IgD-negative memory B cell (primary cell): ENCODE data around the gene TPI1. TPM values are rescaled to one million over a fixed set of nuclear protein-coding genes. Genes with fewer than 3 reads are reported as not detected.
A peak's percentile ranks its signal among the peaks of the same experiment; 100 is the strongest.

Experiments used
- H3K27ac Mint-ChIP-seq, 3 donors: one replicate each; pipeline ENCODE4 v1.8.0; 2020 to 2022; ENCODE audit warnings: mild to moderate bottlenecking in 3 of 3, mixed read lengths in 3 of 3, moderate library complexity in 1 of 3
- H3K27me3 Mint-ChIP-seq: one replicate; pipeline ENCODE4 v1.8.0; 2021; ENCODE audit warnings: mixed read lengths
- H3K36me3 Mint-ChIP-seq: one replicate; pipeline ENCODE4 v1.8.0; 2020; ENCODE audit warnings: mild to moderate bottlenecking, mixed read lengths
- H3K4me1 Mint-ChIP-seq, 3 donors: one replicate each; pipeline ENCODE4 v1.8.0; 2020 to 2022; ENCODE audit warnings: mixed read lengths in 3 of 3, mild to moderate bottlenecking in 1 of 3
- H3K4me3 Mint-ChIP-seq, 4 donors: one replicate each; pipeline ENCODE4 v1.8.0; 2020 to 2022; ENCODE audit warnings: mild to moderate bottlenecking in 4 of 4, mixed read lengths in 4 of 4, moderate library complexity in 3 of 4
- H3K9me3 Mint-ChIP-seq, 3 donors: one replicate each; pipeline ENCODE4 v1.8.0; 2020 to 2021; ENCODE audit warnings: mixed read lengths in 3 of 3, mild to moderate bottlenecking in 1 of 3
- polyA plus RNA-seq: library from polyadenylated mRNA; unstranded; fragments of 300-500 nt; fragmentation: Illumina TruSeq; gene quantifications from one replicate; pipeline ENCODE4 v1.2.3, GENCODE V29; 2021

TPI1 gene
- polyA plus RNA-seq, 1 donor from 2014 or later, result 490 TPM

- H3K9me3 Mint-ChIP-seq, result no peaks in the 10 kb centered on the region
- H3K27me3 Mint-ChIP-seq, result no peaks in the 10 kb centered on the region
- H3K36me3 Mint-ChIP-seq, result no peaks in the 10 kb centered on the region
- peak overlapping the region in 3 of 4 donors; percentile 42 to 75 (median 73) for H3K4me3 Mint-ChIP-seq
- peaks cover 9 to 21% (median 10%) of the 10 kb centered on the region in 3 donors for H3K4me1 Mint-ChIP-seq
- no peak overlapping the region for H3K27ac Mint-ChIP-seq
These were observed 17.3 kb upstream of the TPI1 start for GRCh38 chr12:6849976-6850560.

DNA sequence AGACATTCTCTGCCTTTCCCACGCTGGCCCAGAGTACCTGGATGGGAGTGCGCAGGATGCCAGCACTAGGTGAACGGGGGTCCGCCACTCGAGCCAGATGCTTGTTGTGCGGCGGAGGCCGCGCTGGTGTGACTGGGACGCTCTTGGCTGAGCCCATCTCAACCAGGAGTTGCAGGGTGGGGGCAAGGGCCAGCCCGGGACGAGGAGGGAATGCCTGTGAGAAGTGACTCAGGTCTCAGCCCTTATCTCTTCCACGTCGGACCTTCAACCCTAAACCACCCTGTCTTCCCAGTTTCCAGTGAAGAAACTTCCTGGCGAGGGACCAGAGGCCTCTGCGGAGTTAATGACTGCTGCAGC, 16.6 kb upstream of the TPI1 start:
- H3K27me3 Mint-ChIP-seq, result no peaks in the 10 kb centered on the region
- H3K4me3 Mint-ChIP-seq, result peak overlapping the region in 3 of 4 donors; percentile 87 to 98 (median 95)
- peak overlapping the region; percentile 80 to 100 (median 88) for H3K27ac Mint-ChIP-seq
- peaks cover under 1% of the 10 kb centered on the region for H3K36me3 Mint-ChIP-seq
- H3K4me1 Mint-ChIP-seq, result peaks cover 9 to 21% (median 10%) of the 10 kb centered on the region in 3 donors
- H3K9me3 Mint-ChIP-seq, result no peaks in the 10 kb centered on the region

GRCh38 chr12:6851153-6851920, 16.0 kb upstream of the TPI1 start, which contains the start of gene CDCA3:
CDCA3 (minus strand) TSS chr12:6851286; CDS start chr12:6850952, 334 bp downstream.
- peaks cover 2% of the 10 kb centered on the region for H3K36me3 Mint-ChIP-seq
- H3K4me1 Mint-ChIP-seq, result peaks cover 9 to 21% (median 9%) of the 10 kb centered on the region in 3 donors
- H3K4me3 Mint-ChIP-seq, result peak within 1 kb of the TSS; percentile 87 to 98 (median 96)
- no peaks in the 10 kb centered on the region for H3K9me3 Mint-ChIP-seq
- no peaks in the 10 kb centered on the region for H3K27me3 Mint-ChIP-seq
- H3K27ac Mint-ChIP-seq, result peak within 1 kb of the TSS; percentile 80 to 100 (median 88)

- peaks cover 2% of the 10 kb centered on the region for H3K36me3 Mint-ChIP-seq
- H3K27me3 Mint-ChIP-seq, result no peaks in the 10 kb centered on the region
- H3K27ac Mint-ChIP-seq, result peak within 1 kb of the TSS; percentile 80 to 100 (median 88)
- peak within 1 kb of the TSS; percentile 87 to 98 (median 96) for H3K4me3 Mint-ChIP-seq
- H3K9me3 Mint-ChIP-seq, result no peaks in the 10 kb centered on the region
- peaks cover 8 to 21% (median 9%) of the 10 kb centered on the region in 3 donors for H3K4me1 Mint-ChIP-seq
These were observed 15.2 kb upstream of the TPI1 start, which contains the start of gene USP5 for GRCh38 chr12:6851921-6852650. USP5 (plus strand) TSS chr12:6852150; CDS start chr12:6852180, 30 bp downstream.

GRCh38 chr12:6852651-6853354, 14.5 kb upstream of the TPI1 start:
- H3K27me3 Mint-ChIP-seq, result no peaks in the 10 kb centered on the region
- peak overlapping the region; percentile 87 to 98 (median 96) for H3K4me3 Mint-ChIP-seq
- H3K36me3 Mint-ChIP-seq, result peaks cover 9% of the 10 kb centered on the region
- peaks cover 10 to 21% (median 13%) of the 10 kb centered on the region in 3 donors for H3K4me1 Mint-ChIP-seq
- no peaks in the 10 kb centered on the region for H3K9me3 Mint-ChIP-seq
- H3K27ac Mint-ChIP-seq, result peak overlapping the region; percentile 80 to 100 (median 88)

GRCh38 chr12:6853626-6854025, 13.7 kb upstream of the TPI1 start:
- H3K9me3 Mint-ChIP-seq, result no peaks in the 10 kb centered on the region
- H3K27me3 Mint-ChIP-seq, result no peaks in the 10 kb centered on the region
- H3K4me1 Mint-ChIP-seq, result peaks cover 10 to 21% (median 14%) of the 10 kb centered on the region in 3 donors
- peak overlapping the region in 2 of 3 donors; percentile 13 to 34 for H3K27ac Mint-ChIP-seq
- peak overlapping the region in 3 of 4 donors; percentile 34 to 95 (median 87) for H3K4me3 Mint-ChIP-seq
- H3K36me3 Mint-ChIP-seq, result peaks cover 10% of the 10 kb centered on the region

GRCh38 chr12:6854036-6854435, 13.3 kb upstream of the TPI1 start:
- H3K4me1 Mint-ChIP-seq, result peaks cover 10 to 21% (median 14%) of the 10 kb centered on the region in 3 donors
- H3K36me3 Mint-ChIP-seq, result peaks cover 10% of the 10 kb centered on the region
- no peaks in the 10 kb centered on the region for H3K27me3 Mint-ChIP-seq
- H3K27ac Mint-ChIP-seq, result peak overlapping the region in 1 of 3 donors; percentile 34
- no peaks in the 10 kb centered on the region for H3K9me3 Mint-ChIP-seq
- H3K4me3 Mint-ChIP-seq, result peak overlapping the region in 1 of 4 donors; percentile 87

DNA sequence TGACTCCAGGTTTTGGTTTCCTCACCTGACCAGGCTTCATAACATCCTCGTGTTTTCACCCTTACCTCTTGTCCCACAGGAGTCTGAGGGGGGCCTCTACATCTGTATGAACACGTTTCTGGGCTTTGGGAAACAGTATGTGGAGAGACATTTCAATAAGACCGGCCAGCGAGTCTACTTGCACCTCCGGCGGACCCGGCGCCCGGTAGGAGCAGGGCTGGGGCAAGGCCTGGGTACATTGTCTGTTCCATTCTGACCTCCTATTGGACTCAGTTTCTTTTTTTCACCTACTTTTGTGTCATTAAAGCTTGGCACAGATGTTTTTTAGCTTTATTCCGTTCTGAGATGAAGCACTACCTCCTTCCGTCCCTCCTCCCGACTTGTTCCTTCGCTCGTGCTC, 12.0 kb upstream of the TPI1 start:
- peaks cover 13% of the 10 kb centered on the region for H3K36me3 Mint-ChIP-seq
- H3K27ac Mint-ChIP-seq, result no peak overlapping the region
- no peaks in the 10 kb centered on the region for H3K27me3 Mint-ChIP-seq
- H3K4me3 Mint-ChIP-seq, result no peak overlapping the region
- H3K4me1 Mint-ChIP-seq, result peaks cover 8 to 14% (median 14%) of the 10 kb centered on the region in 3 donors
- no peaks in the 10 kb centered on the region for H3K9me3 Mint-ChIP-seq

DNA sequence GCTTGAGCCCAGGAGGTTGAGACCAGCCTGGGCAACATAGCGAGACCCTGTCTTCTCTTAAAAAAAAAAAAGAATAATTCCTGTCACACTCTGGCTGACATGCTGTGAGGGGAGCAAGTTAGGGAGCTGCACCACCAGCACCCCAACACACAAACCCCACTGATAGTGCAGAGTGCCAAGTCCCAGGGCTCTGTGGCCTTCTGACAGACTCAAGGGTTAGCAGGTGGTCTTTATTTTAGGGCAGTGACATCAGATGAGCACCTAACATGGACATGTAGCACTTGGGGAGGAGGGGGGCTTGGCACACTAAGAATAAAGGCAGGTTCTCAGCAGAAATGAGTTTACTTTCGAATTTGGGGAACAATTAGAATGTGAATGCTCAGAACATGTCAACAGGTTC, 8.5 kb upstream of the TPI1 start:
- peaks cover 2 to 6% (median 2%) of the 10 kb centered on the region in 3 donors for H3K4me1 Mint-ChIP-seq
- no peaks in the 10 kb centered on the region for H3K9me3 Mint-ChIP-seq
- H3K27ac Mint-ChIP-seq, result no peak overlapping the region
- no peak overlapping the region for H3K4me3 Mint-ChIP-seq
- H3K27me3 Mint-ChIP-seq, result no peaks in the 10 kb centered on the region
- peaks cover 13% of the 10 kb centered on the region for H3K36me3 Mint-ChIP-seq

- Mint-ChIP-seq H3K36me3 (peaks cover 13% of the 10 kb centered on the region), H3K27ac (no peak overlapping the region), H3K9me3 (no peaks in the 10 kb centered on the region), H3K4me1 (peaks cover 0 to 5% (median 2%) of the 10 kb centered on the region in 3 donors), H3K27me3 (no peaks in the 10 kb centered on the region), H3K4me3 (peak overlapping the region in 1 of 4 donors; percentile 14)
These were observed 7.2 kb upstream of the TPI1 start for GRCh38 chr12:6860116-6860515.

GRCh38 chr12:6860942-6861341, 6.4 kb upstream of the TPI1 start:
- H3K27ac Mint-ChIP-seq, result no peak overlapping the region
- peaks cover 0 to 5% (median 2%) of the 10 kb centered on the region in 3 donors for H3K4me1 Mint-ChIP-seq
- peak overlapping the region in 1 of 4 donors; percentile 74 for H3K4me3 Mint-ChIP-seq
- no peaks in the 10 kb centered on the region for H3K9me3 Mint-ChIP-seq
- peaks cover 10% of the 10 kb centered on the region for H3K36me3 Mint-ChIP-seq
- H3K27me3 Mint-ChIP-seq, result no peaks in the 10 kb centered on the region

- H3K9me3 Mint-ChIP-seq, result no peaks in the 10 kb centered on the region
- peaks cover under 1 to 5% (median 2%) of the 10 kb centered on the region in 3 donors for H3K4me1 Mint-ChIP-seq
- H3K4me3 Mint-ChIP-seq, result peak overlapping the region in 1 of 4 donors; percentile 74
- no peak overlapping the region for H3K27ac Mint-ChIP-seq
- H3K36me3 Mint-ChIP-seq, result peaks cover 10% of the 10 kb centered on the region
- no peaks in the 10 kb centered on the region for H3K27me3 Mint-ChIP-seq
These were observed 5.9 kb upstream of the TPI1 start for GRCh38 chr12:6861391-6861790.

- Mint-ChIP-seq H3K4me1 (peaks cover 0 to 3% (median 0%) of the 10 kb centered on the region in 3 donors), H3K4me3 (peak overlapping the region in 1 of 4 donors; percentile 43), H3K27ac (no peak overlapping the region), H3K9me3 (no peaks in the 10 kb centered on the region), H3K36me3 (peaks cover 2% of the 10 kb centered on the region), H3K27me3 (no peaks in the 10 kb centered on the region)
These were observed 4.3 kb upstream of the TPI1 start for GRCh38 chr12:6863033-6863432.

DNA sequence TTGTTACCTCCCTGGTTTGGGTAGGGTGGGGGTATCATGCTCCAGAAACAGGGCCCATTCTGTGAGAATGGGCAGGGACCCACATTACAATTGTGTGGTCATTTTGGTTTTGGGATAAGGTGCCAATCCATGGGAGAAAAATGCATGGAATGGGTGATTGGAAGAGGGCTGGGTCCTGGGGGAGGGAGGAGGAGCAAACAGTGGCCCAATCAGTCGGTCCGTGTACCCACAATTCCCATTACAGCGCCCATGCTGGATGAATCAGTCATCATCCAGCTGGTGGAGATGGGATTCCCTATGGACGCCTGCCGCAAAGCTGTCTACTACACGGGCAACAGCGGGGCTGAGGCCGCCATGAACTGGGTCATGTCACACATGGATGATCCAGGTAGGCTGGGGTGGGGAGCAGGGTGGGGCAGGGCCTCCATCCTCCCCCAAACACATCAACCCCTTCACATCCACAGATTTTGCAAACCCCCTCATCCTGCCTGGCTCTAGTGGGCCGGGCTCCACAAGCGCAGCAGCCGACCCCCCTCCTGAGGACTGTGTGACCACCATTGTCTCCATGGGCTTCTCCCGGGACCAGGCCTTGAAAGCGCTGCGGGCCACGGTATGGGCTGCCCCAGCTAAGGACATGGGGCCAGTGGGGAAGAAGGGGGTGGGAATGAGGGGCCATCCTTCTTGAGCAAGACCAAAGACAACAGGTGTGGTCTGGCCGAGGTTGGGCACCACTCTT, 3.6 kb upstream of the TPI1 start:
- Mint-ChIP-seq H3K4me1 (peaks cover 4 to 8% (median 5%) of the 10 kb centered on the region in 3 donors), H3K27me3 (no peaks in the 10 kb centered on the region), H3K27ac (no peak overlapping the region), H3K9me3 (no peaks in the 10 kb centered on the region), H3K36me3 (peaks cover 2% of the 10 kb centered on the region), H3K4me3 (peak overlapping the region in 3 of 4 donors; percentile 17 to 52 (median 41))
